C4-2B (cell line): ENCODE results near the gene ITPR1.

Experiments used
- H3K27ac ChIP-seq: fragments of 450-650 bp; 2 replicates; pipeline ENCODE4 v1.5.1; 2017
- ZFX ChIP-seq: fragments of 450-650 bp; IDR thresholded peaks from 2 replicates; pipeline ENCODE4 v1.6.1; 2017
- TF ChIP-seq, protein P1 (sequence below): fragments of 450-650 bp; conservative IDR thresholded peaks from 2 replicates; pipeline ENCODE4 v1.5.1; 2017; ENCODE audit warnings: mild to moderate bottlenecking

The ITPR1 gene

GRCh38 chr3:4862973-4863372, 369.8 kb downstream of the ITPR1 start:
- no peak overlapping the region for H3K27ac ChIP-seq
- TF ChIP-seq, protein P1, sequence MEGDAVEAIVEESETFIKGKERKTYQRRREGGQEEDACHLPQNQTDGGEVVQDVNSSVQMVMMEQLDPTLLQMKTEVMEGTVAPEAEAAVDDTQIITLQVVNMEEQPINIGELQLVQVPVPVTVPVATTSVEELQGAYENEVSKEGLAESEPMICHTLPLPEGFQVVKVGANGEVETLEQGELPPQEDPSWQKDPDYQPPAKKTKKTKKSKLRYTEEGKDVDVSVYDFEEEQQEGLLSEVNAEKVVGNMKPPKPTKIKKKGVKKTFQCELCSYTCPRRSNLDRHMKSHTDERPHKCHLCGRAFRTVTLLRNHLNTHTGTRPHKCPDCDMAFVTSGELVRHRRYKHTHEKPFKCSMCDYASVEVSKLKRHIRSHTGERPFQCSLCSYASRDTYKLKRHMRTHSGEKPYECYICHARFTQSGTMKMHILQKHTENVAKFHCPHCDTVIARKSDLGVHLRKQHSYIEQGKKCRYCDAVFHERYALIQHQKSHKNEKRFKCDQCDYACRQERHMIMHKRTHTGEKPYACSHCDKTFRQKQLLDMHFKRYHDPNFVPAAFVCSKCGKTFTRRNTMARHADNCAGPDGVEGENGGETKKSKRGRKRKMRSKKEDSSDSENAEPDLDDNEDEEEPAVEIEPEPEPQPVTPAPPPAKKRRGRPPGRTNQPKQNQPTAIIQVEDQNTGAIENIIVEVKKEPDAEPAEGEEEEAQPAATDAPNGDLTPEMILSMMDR = no peak
- no peak for TF ChIP-seq ZFX

- no peak overlapping the region for H3K27ac ChIP-seq
- TF ChIP-seq, protein P1 = no peak
- no peak for TF ChIP-seq ZFX
Measured at GRCh38 chr3:4864503-4864902, 371.4 kb downstream of the ITPR1 start.

DNA sequence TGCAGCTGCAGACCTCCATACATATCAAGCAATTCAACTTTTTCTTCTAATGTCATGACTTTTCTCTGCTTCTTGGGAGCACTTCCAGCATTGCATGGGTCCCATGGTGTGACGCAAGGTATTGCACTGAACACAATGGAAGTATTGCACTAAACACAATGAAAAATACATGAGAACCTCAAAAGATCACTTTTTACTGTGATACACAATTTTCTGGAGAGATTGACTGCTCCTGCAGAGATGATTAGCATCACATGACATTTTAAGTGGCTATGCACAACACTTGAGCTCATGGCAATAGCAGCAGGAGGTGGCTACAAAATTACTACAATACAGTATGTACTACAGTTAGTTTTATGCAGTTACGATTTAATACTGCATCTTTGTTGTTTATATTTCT, 372.6 kb downstream of the ITPR1 start:
- no peak for TF ChIP-seq ZFX
- no peak overlapping the region for H3K27ac ChIP-seq

GRCh38 chr3:4866866-4867265, 373.7 kb downstream of the ITPR1 start:
- TF ChIP-seq, protein P1 = no peak
- TF ChIP-seq ZFX = no peak
- H3K27ac ChIP-seq = no peak overlapping the region

DNA sequence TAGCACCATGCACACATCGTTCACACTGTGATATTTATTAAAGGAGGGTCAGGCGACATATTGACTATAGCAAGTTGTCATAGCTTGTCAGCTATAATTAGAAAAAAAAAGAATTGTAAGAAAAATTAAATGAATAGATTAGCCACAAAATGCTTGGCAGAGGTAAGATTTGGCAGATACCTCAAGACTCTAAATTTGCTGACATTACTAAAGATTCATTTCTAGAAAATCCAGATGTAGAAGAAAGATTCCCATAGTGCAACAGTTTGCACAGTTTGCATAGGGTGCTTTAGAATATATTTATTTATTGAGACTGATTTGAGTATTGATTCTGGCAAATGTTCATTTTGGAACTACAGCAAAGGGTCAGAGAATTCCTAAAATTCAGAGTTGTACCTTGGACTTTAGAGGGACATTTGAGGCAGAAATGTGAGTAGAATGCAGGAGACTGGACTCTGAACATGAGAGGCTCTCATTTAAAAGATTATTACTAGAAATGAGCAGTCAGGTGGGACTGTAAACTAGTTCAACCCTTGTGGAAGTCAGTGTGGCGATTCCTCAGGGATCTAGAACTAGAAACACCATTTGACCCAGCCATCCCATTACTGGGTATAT, 384.1 kb downstream of the ITPR1 start:
- H3K27ac ChIP-seq = no peak overlapping the region
- TF ChIP-seq, protein P1 = no peak
- no peak for TF ChIP-seq ZFX

GRCh38 chr3:4880850-4881249, 387.7 kb downstream of the ITPR1 start:
- TF ChIP-seq, protein P1 = no peak
- TF ChIP-seq ZFX = no peak
- H3K27ac ChIP-seq = no peak overlapping the region

GRCh38 chr3:4882548-4882947, 389.4 kb downstream of the ITPR1 start:
- no peak for TF ChIP-seq ZFX
- TF ChIP-seq, protein P1 = no peak
- H3K27ac ChIP-seq = no peak overlapping the region; the same call in 1 of the 2 replicates

DNA sequence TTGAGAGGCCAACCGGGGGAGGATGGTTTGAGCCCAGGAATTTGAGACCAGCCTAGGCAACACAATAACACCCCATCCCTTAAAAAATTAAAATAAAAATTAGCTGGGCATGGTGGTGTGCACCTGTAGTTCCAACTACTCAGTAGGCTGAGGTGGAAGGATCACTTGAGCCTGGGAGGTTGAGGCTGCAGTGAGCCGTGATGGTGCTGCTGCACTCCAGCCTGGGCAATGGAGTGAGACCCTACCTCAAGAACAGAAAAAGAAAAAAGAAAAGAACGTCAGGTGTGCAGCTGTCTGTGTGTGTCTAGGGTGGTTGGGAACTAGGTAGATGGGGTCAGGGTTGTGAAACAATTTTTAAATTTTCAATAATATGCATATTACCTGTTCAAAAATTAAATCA, 389.9 kb downstream of the ITPR1 start:
- no peak for TF ChIP-seq ZFX
- TF ChIP-seq, protein P1 = no peak
- H3K27ac ChIP-seq = peak overlapping the region; percentile 22; the same call in 1 of the 2 replicates
